Fibroblast of peridontal ligament (primary cell): ENCODE measurements around the gene PDILT.
A peak's percentile ranks its signal among the peaks of the same experiment; 100 is the strongest.

Experiments
- DNase-seq: peaks from one replicate; pipeline ENCODE4 v3.0.0-alpha.2; 2010; ENCODE audit errors: extremely low read depth

Gene PDILT

GRCh38 chr16:20401475-20402016, 3.0 kb downstream of the PDILT start:
- no peak for DNase-seq

GRCh38 chr16:20401066-20401465, 3.5 kb downstream of the PDILT start:
- DNase-seq: no peak

- DNase-seq: no peak
Observed at GRCh38 chr16:20399185-20399584, 5.4 kb downstream of the PDILT start.

GRCh38 chr16:20398603-20399002, 5.9 kb downstream of the PDILT start:
- DNase-seq: no peak

- no peak for DNase-seq
Observed at GRCh38 chr16:20397468-20398074, 7.0 kb downstream of the PDILT start.

- no peak for DNase-seq
Observed at GRCh38 chr16:20396846-20397467, 7.6 kb downstream of the PDILT start.

- no peak for DNase-seq
Observed at GRCh38 chr16:20395946-20396345, 8.6 kb downstream of the PDILT start.

- no peak for DNase-seq
Observed at GRCh38 chr16:20393801-20394577, 10.5 kb downstream of the PDILT start.

GRCh38 chr16:20391045-20391444, 13.5 kb downstream of the PDILT start:
- no peak for DNase-seq

- no peak for DNase-seq
Observed at GRCh38 chr16:20388854-20389253, 15.7 kb downstream of the PDILT start.

- DNase-seq: no peak
Observed at GRCh38 chr16:20387978-20388377, 16.6 kb downstream of the PDILT start.

- DNase-seq: peak; percentile 38
Observed at GRCh38 chr16:20385844-20386832, 18.4 kb downstream of the PDILT start.

- peak; percentile 53 for DNase-seq
Observed at GRCh38 chr16:20383106-20384029, 21.2 kb downstream of the PDILT start.

- no peak for DNase-seq
Observed at GRCh38 chr16:20382202-20382948, 22.2 kb downstream of the PDILT start.

GRCh38 chr16:20380782-20381181, 23.8 kb downstream of the PDILT start:
- DNase-seq: no peak

- DNase-seq: no peak
Observed at GRCh38 chr16:20377181-20377580, 27.4 kb downstream of the PDILT start.

GRCh38 chr16:20372701-20373100, 31.8 kb downstream of the PDILT start:
- DNase-seq: no peak

GRCh38 chr16:20369452-20370054, 35.0 kb downstream of the PDILT start:
- DNase-seq: no peak

- DNase-seq: no peak
Observed at GRCh38 chr16:20364051-20364450, 40.5 kb downstream of the PDILT start.
